COR-L47 (cell line): ENCODE results near the gene MUSK.

ENCODE experiments used
- DNase-seq: peaks from one replicate; lab custom pipeline; 2025; lab: John Stamatoyannopoulos, UW

MUSK gene

GRCh38 chr9:110668570-110669167 is at the start of gene MUSK:
Gene MUSK, plus strand, starts transcription at chr9:110668791. Its CDS starts 114 bp downstream, at chr9:110668905.
- DNase-seq: no peak

GRCh38 chr9:110619831-110620230 is 48.8 kb upstream of the MUSK start:
- no peak for DNase-seq

- no peak for DNase-seq
Measured at GRCh38 chr9:110620726-110621125, 47.9 kb upstream of the MUSK start.

GRCh38 chr9:110622368-110622767 is 46.2 kb upstream of the MUSK start:
- no peak for DNase-seq

GRCh38 chr9:110623462-110624025 is 45.0 kb upstream of the MUSK start:
- DNase-seq: peak; percentile 38

GRCh38 chr9:110626101-110626829 is 42.3 kb upstream of the MUSK start:
- DNase-seq: no peak

- DNase-seq: no peak
Measured at GRCh38 chr9:110635589-110635988, 33.0 kb upstream of the MUSK start.

- no peak for DNase-seq
Measured at GRCh38 chr9:110638381-110638954, 30.1 kb upstream of the MUSK start.

- DNase-seq: no peak
Measured at GRCh38 chr9:110640736-110641135, 27.9 kb upstream of the MUSK start.

- DNase-seq: no peak
Measured at GRCh38 chr9:110641293-110641692, 27.3 kb upstream of the MUSK start.

- no peak for DNase-seq
Measured at GRCh38 chr9:110648696-110649095, 19.9 kb upstream of the MUSK start.

- no peak for DNase-seq
Measured at GRCh38 chr9:110650261-110650660, 18.3 kb upstream of the MUSK start.

- no peak for DNase-seq
Measured at GRCh38 chr9:110650991-110651411, 17.6 kb upstream of the MUSK start.

GRCh38 chr9:110655754-110656641 is 12.6 kb upstream of the MUSK start:
- no peak for DNase-seq

GRCh38 chr9:110659891-110660541 is 8.6 kb upstream of the MUSK start:
- no peak for DNase-seq

GRCh38 chr9:110669433-110669832 is 842 bp downstream of the MUSK start:
- DNase-seq: no peak

- DNase-seq: no peak
Measured at GRCh38 chr9:110671849-110672248, 3.3 kb downstream of the MUSK start.

GRCh38 chr9:110672873-110673510 is 4.4 kb downstream of the MUSK start:
- no peak for DNase-seq

GRCh38 chr9:110687497-110687896 is 18.9 kb downstream of the MUSK start:
- DNase-seq: no peak

- no peak for DNase-seq
Measured at GRCh38 chr9:110688329-110688728, 19.7 kb downstream of the MUSK start.

- no peak for DNase-seq
Measured at GRCh38 chr9:110691002-110691549, 22.5 kb downstream of the MUSK start.
